IMR-90 (cell line): ENCODE data around the gene APAF1.

Experiments
- CEBPB ChIP-seq: IDR thresholded peaks from 2 replicates; pipeline ENCODE4 v1.6.1; 2012; ENCODE audit warnings: low read depth, low read length, improper control_type of control experiment
- CTCF ChIP-seq: conservative IDR thresholded peaks from 2 replicates; pipeline ENCODE4 v1.5.1; 2012; ENCODE audit warnings: mild to moderate bottlenecking, low read depth, low read length, improper control_type of control experiment
- POLR2A ChIP-seq: IDR thresholded peaks from 2 replicates; pipeline ENCODE4 v1.6.1; 2012; ENCODE audit warnings: mild to moderate bottlenecking, low read depth, low read length
- USF2 ChIP-seq: fragments of 150-350 bp; IDR thresholded peaks from 2 replicates; pipeline ENCODE4 v1.6.1; 2017; ENCODE audit warnings: mild to moderate bottlenecking, antibody characterized with exemption, low read length, low read depth

GRCh38 chr12:98699586-98699985 is 54.5 kb downstream of the APAF1 start:
- no peak for TF ChIP-seq POLR2A
- TF ChIP-seq CTCF, result no peak
- TF ChIP-seq CEBPB, result no peak
- TF ChIP-seq USF2, result no peak
